Keratinocyte (primary cell): Measurements from ENCODE around the gene NADSYN1.

Source experiments
- CTCF ChIP-seq, 3 experiments: IDR thresholded peaks in 1 of 3; conservative IDR thresholded peaks in 1 of 3; optimal IDR thresholded peaks in 1 of 3; 2 replicates in 2 of 3; 3 replicates in 1 of 3; pipeline versions ENCODE3 to v1.5.1; 2011; ENCODE audit warnings: low read length in 3 of 3, mild to moderate bottlenecking in 3 of 3, moderate library complexity in 2 of 3, control low read depth in 1 of 3, inconsistent platforms in 1 of 3; ENCODE audit not compliant: insufficient read depth in 2 of 3; ENCODE audit errors: extremely low read depth in 1 of 3
- EZH2 ChIP-seq: IDR thresholded peaks from one replicate; pipeline ENCODE4 v1.6.1; 2012; ENCODE audit warnings: inconsistent platforms, mild to moderate bottlenecking, low read length, moderate library complexity

GRCh38 chr11:71530602-71531001, 77.6 kb downstream of the NADSYN1 start:
- TF ChIP-seq CTCF (optimal IDR thresholded peaks at IDR 0.05 in 1 of 3, IDR thresholded peaks at IDR 0.05 in 1 of 3, conservative IDR thresholded peaks at IDR 0.05 in 1 of 3; ENCODE audit: extremely low read depth in 1 of 3, insufficient read depth in 2 of 3, low read length in 3 of 3) (no peak), EZH2 (no peak)
